Measurements from ENCODE around the gene IRGM. TPM values are rescaled to one million over a fixed set of nuclear protein-coding genes. Genes with fewer than 3 reads are reported as not detected.
"Not testable (repeated sequence)": the region's sequence is repeated elsewhere in the genome, so short reads cannot be mapped to it uniquely, and the experiment has no call there.

Gene IRGM
- 0.43 TPM for polyA plus RNA-seq (2012; ENCODE audit: insufficient read depth, insufficient read length, low read depth)

- H3K9me3 ChIP-seq; H3K4me3 ChIP-seq (ENCODE audit: low read depth, low read length); DNase-seq; H3K27me3 ChIP-seq; H3K36me3 ChIP-seq; H3K4me1 ChIP-seq: not testable (repeated sequence)
Observed at GRCh38 chr5:150846308-150846653, at the start of gene IRGM. Gene IRGM (plus strand): TSS chr5:150846521. CDS start chr5:150848124, 1,603 bp downstream.

- H3K4me3 ChIP-seq (ENCODE audit: low read depth, low read length), result no peak overlapping the region
- H3K36me3 ChIP-seq, result no peaks in the 10 kb centered on the region
- H3K9me3 ChIP-seq, result no peaks in the 10 kb centered on the region
- no peak for DNase-seq
- no peaks in the 10 kb centered on the region for H3K27me3 ChIP-seq
- no peak for TF ChIP-seq CTCF (IDR thresholded peaks at IDR 0.05; ENCODE audit: low read depth, low read length)
- H3K4me1 ChIP-seq, result no peaks in the 10 kb centered on the region
Observed at GRCh38 chr5:150797384-150797783, 48.9 kb upstream of the IRGM start.

GRCh38 chr5:150801117-150801927 lies 45.0 kb upstream of the IRGM start:
- Histone ChIP-seq H3K9me3 (no peaks in the 10 kb centered on the region), H3K4me3 (ENCODE audit: low read depth, low read length) (peak overlapping the region; percentile 63), H3K27me3 (peaks cover 7% of the 10 kb centered on the region), H3K36me3 (no peaks in the 10 kb centered on the region), H3K4me1 (no peaks in the 10 kb centered on the region)
- peak; percentile 78 for TF ChIP-seq CTCF (IDR thresholded peaks at IDR 0.05; ENCODE audit: low read depth, low read length)
- peak; percentile 35 for DNase-seq

GRCh38 chr5:150804388-150804787 lies 41.9 kb upstream of the IRGM start:
- Histone ChIP-seq H3K27me3 (peaks cover 17% of the 10 kb centered on the region), H3K36me3 (no peaks in the 10 kb centered on the region), H3K4me3 (ENCODE audit: low read depth, low read length) (no peak overlapping the region), H3K9me3 (no peaks in the 10 kb centered on the region), H3K4me1 (no peaks in the 10 kb centered on the region)
- no peak for DNase-seq
- TF ChIP-seq CTCF (IDR thresholded peaks at IDR 0.05; ENCODE audit: low read depth, low read length), result no peak

- H3K4me3 ChIP-seq (ENCODE audit: low read depth, low read length), result no peak overlapping the region
- peaks cover 20% of the 10 kb centered on the region for H3K27me3 ChIP-seq
- no peaks in the 10 kb centered on the region for H3K9me3 ChIP-seq
- no peak for DNase-seq
- no peaks in the 10 kb centered on the region for H3K36me3 ChIP-seq
- H3K4me1 ChIP-seq, result no peaks in the 10 kb centered on the region
- TF ChIP-seq CTCF (IDR thresholded peaks at IDR 0.05; ENCODE audit: low read depth, low read length), result no peak
Observed at GRCh38 chr5:150809363-150809762, 37.0 kb upstream of the IRGM start.

GRCh38 chr5:150815010-150815409 lies 31.3 kb upstream of the IRGM start:
- H3K27me3 ChIP-seq, result peaks cover 4% of the 10 kb centered on the region; the same call in 1 of the 2 replicates
- H3K4me1 ChIP-seq, result no peaks in the 10 kb centered on the region
- no peak overlapping the region for H3K4me3 ChIP-seq (ENCODE audit: low read depth, low read length)
- H3K9me3 ChIP-seq, result no peaks in the 10 kb centered on the region
- DNase-seq, result no peak
- no peak for TF ChIP-seq CTCF (IDR thresholded peaks at IDR 0.05; ENCODE audit: low read depth, low read length)
- no peaks in the 10 kb centered on the region for H3K36me3 ChIP-seq

Data from BE2C (cell line).